ENCODE data around the gene ATP1A2. TPM values are rescaled to one million over a fixed set of nuclear protein-coding genes. Genes with fewer than 3 reads are reported as not detected.

Gene ATP1A2
- total RNA-seq, 1 donor, result 0.27 TPM

DNA sequence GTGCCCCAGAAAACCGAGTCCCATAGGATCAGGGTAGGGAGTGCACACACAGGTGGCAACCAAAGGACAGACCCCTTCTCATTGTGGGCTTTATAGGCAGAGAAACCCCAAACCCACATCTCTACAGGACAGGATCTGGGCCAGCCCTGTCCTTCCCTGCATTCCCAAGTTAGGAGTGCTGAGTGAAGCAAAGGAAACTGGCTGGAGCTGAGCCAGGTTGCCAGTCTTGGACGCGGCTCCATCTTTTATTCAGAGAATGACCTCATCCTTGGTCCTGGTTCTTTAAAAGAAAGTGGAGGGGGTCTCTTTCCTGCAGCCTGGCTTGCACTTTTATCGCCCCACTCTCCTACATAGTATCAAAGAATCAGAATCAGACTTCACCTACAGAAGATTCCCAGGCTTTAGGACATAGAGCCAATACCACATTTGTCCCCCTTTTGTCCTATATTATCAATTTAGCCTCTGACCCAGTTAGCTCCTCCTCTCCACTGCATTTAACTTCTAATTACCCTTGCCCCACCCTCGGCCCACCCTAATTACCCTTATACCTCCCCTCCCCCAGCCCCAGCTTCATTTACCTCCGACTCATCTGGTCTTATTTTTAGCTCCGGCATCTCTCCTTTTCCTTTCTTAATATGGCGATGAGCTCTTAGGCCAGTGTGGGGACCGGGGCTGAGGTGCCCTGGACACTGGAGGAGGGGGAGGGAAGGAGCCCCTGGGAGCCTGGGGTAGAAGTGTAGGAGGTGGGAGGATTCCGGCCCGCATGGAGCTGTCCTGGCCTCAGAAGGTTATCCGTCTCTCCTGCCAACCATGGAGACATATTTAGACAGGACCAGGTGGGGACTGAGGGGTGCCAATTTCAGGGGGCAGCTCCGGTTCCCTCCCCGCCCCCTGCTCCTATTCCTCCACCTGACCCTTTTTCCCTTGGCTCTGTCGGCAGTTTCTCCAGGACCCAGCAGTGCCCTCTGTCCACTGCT is 74.4 kb downstream of the ATP1A2 start, which contains the start of gene CASQ1:
Gene CASQ1, plus strand, starts transcription at position 927 of the 977 bp plus-strand sequence. CDS start 177 bp downstream, outside the sequence.
- TF ChIP-seq, protein P1, sequence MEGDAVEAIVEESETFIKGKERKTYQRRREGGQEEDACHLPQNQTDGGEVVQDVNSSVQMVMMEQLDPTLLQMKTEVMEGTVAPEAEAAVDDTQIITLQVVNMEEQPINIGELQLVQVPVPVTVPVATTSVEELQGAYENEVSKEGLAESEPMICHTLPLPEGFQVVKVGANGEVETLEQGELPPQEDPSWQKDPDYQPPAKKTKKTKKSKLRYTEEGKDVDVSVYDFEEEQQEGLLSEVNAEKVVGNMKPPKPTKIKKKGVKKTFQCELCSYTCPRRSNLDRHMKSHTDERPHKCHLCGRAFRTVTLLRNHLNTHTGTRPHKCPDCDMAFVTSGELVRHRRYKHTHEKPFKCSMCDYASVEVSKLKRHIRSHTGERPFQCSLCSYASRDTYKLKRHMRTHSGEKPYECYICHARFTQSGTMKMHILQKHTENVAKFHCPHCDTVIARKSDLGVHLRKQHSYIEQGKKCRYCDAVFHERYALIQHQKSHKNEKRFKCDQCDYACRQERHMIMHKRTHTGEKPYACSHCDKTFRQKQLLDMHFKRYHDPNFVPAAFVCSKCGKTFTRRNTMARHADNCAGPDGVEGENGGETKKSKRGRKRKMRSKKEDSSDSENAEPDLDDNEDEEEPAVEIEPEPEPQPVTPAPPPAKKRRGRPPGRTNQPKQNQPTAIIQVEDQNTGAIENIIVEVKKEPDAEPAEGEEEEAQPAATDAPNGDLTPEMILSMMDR (IDR thresholded peaks at IDR 0.05; ENCODE audit: insufficient read depth, low read length), result no peak
- DNase-seq (ENCODE audit: low read depth), result peak; percentile 50

GRCh38 chr1:160191756-160192155 is 76.2 kb downstream of the ATP1A2 start:
- no peak overlapping the region for H3K4me3 ChIP-seq (ENCODE audit: low read depth, low read length)
- TF ChIP-seq, protein P1 (IDR thresholded peaks at IDR 0.05; ENCODE audit: insufficient read depth, low read length), result no peak
- no peak for DNase-seq (ENCODE audit: low read depth)

More for the DNA sequence above, 74.4 kb downstream of the ATP1A2 start, which contains the start of gene CASQ1:
- H3K4me3 ChIP-seq (ENCODE audit: low read depth, low read length), result no peak within 1 kb of the TSS

GRCh38 chr1:160192234-160192633 is 76.7 kb downstream of the ATP1A2 start:
- DNase-seq (ENCODE audit: low read depth), result no peak
- H3K4me3 ChIP-seq (ENCODE audit: low read depth, low read length), result no peak overlapping the region
- TF ChIP-seq, protein P1 (IDR thresholded peaks at IDR 0.05; ENCODE audit: insufficient read depth, low read length), result no peak

Other genes starting within 250 kb of the ATP1A2 start
- 0.27 and 1.4 TPM in 2 replicates for gene CFAP45, start 215.6 kb upstream of the ATP1A2 start, total RNA-seq (ENCODE audit: low replicate concordance)
- gene TAGLN2, start 190.3 kb upstream of the ATP1A2 start, total RNA-seq (ENCODE audit: low replicate concordance), result 62.4 and 228 TPM in 2 replicates
- gene IGSF9, start 170.1 kb upstream of the ATP1A2 start, total RNA-seq (ENCODE audit: low replicate concordance), result 2.0 TPM in 1 of 2 replicates, not detected in the other
- not detected in 2 replicates for gene SLAMF9, start 161.5 kb upstream of the ATP1A2 start, total RNA-seq (ENCODE audit: low replicate concordance)
- 3.3 and 7.7 TPM in 2 replicates for gene PIGM, start 83.8 kb upstream of the ATP1A2 start, total RNA-seq (ENCODE audit: low replicate concordance)
- not detected in 2 replicates for gene KCNJ10, start 45.6 kb upstream of the ATP1A2 start, total RNA-seq (ENCODE audit: low replicate concordance)
- 0.08 TPM in 1 of 2 replicates, not detected in the other for gene KCNJ9, start 34.2 kb upstream of the ATP1A2 start, total RNA-seq (ENCODE audit: low replicate concordance)
- gene IGSF8, start 17.1 kb upstream of the ATP1A2 start, total RNA-seq (ENCODE audit: low replicate concordance), result 10.1 and 10.8 TPM in 2 replicates
- not detected in 2 replicates for gene ATP1A4, start 35.8 kb downstream of the ATP1A2 start, total RNA-seq (ENCODE audit: low replicate concordance)
- gene CASQ1, start 74.8 kb downstream of the ATP1A2 start, total RNA-seq (ENCODE audit: low replicate concordance), result 0.18 TPM in 1 of 2 replicates, not detected in the other
- gene PEA15, start 89.6 kb downstream of the ATP1A2 start, total RNA-seq (ENCODE audit: low replicate concordance), result 72.1 and 224 TPM in 2 replicates
- gene DCAF8, start 146.8 kb downstream of the ATP1A2 start, total RNA-seq (ENCODE audit: low replicate concordance), result 63.0 and 76.6 TPM in 2 replicates
- 39.1 and 55.1 TPM in 2 replicates for gene PEX19, start 169.4 kb downstream of the ATP1A2 start, total RNA-seq (ENCODE audit: low replicate concordance)
- 220 and 248 TPM in 2 replicates for gene COPA, start 227.5 kb downstream of the ATP1A2 start, total RNA-seq (ENCODE audit: low replicate concordance)
- gene NCSTN, start 227.6 kb downstream of the ATP1A2 start, total RNA-seq (ENCODE audit: low replicate concordance), result 60.6 and 79.3 TPM in 2 replicates

All from fibroblast of the aortic adventitia (primary cell).